HUDEP-2 (cell line): ENCODE data around the gene CYB561A3.
"Not testable (repeated sequence)": the region's sequence is repeated elsewhere in the genome, so short reads cannot be mapped to it uniquely, and the experiment has no call there.

Source experiments
- DNase-seq, 76 experiments: peaks; one replicate each; lab custom pipeline; 2025; ENCODE audit not compliant: unreplicated experiment in 76 of 76; lab: John Stamatoyannopoulos, UW

The CYB561A3 gene

GRCh38 chr11:61361741-61362541 is at the start of gene CYB561A3, which contains the start of gene TMEM138:
CYB561A3 (minus strand) TSS chr11:61361882; CDS start chr11:61356713, 5,169 bp downstream.
TMEM138 (plus strand) TSS chr11:61362374; CDS start chr11:61364391, 2,017 bp downstream.
- DNase-seq, result peak in 75 of 76 experiments; percentile 48 to 95 (median 86)

- DNase-seq, result no peak
Measured at GRCh38 chr11:61406991-61407728, 45.5 kb upstream of the CYB561A3 start.

- DNase-seq, result no peak
Measured at GRCh38 chr11:61406067-61406466, 44.4 kb upstream of the CYB561A3 start.

- no peak for DNase-seq
Measured at GRCh38 chr11:61404641-61405040, 43.0 kb upstream of the CYB561A3 start.

GRCh38 chr11:61404103-61404502 is 42.4 kb upstream of the CYB561A3 start:
- DNase-seq, result no peak

GRCh38 chr11:61403658-61404057 is 42.0 kb upstream of the CYB561A3 start:
- DNase-seq, result no peak

- DNase-seq, result no peak
Measured at GRCh38 chr11:61401573-61401972, 39.9 kb upstream of the CYB561A3 start.

GRCh38 chr11:61401173-61401572 is 39.5 kb upstream of the CYB561A3 start:
- no peak for DNase-seq

- DNase-seq, result peak in 18 of 76 experiments; percentile 3 to 51 (median 12)
Measured at GRCh38 chr11:61392981-61393595, 31.4 kb upstream of the CYB561A3 start.

- DNase-seq, result no peak
Measured at GRCh38 chr11:61390161-61390560, 28.5 kb upstream of the CYB561A3 start.

- peak in 32 of 76 experiments; percentile 3 to 60 (median 24) for DNase-seq
Measured at GRCh38 chr11:61384271-61385242, 22.9 kb upstream of the CYB561A3 start.

- DNase-seq, result not testable (repeated sequence)
Measured at GRCh38 chr11:61383859-61384258, 22.2 kb upstream of the CYB561A3 start.

- no peak for DNase-seq
Measured at GRCh38 chr11:61380884-61381283, 19.2 kb upstream of the CYB561A3 start.

GRCh38 chr11:61378713-61379313 is 17.1 kb upstream of the CYB561A3 start:
- no peak for DNase-seq

- no peak for DNase-seq
Measured at GRCh38 chr11:61377461-61378160, 15.9 kb upstream of the CYB561A3 start.

GRCh38 chr11:61375761-61376108 is 14.1 kb upstream of the CYB561A3 start:
- no peak for DNase-seq

GRCh38 chr11:61372659-61373420 is 11.2 kb upstream of the CYB561A3 start:
- no peak for DNase-seq

- no peak for DNase-seq
Measured at GRCh38 chr11:61370349-61371005, 8.8 kb upstream of the CYB561A3 start.
